ENCODE results near the gene PDGFD.

PDGFD gene

GRCh38 chr11:103903621-103904323, 260.2 kb downstream of the PDGFD start:
- Histone ChIP-seq H2AFZ (ENCODE audit: low read depth, low read length) (no peak overlapping the region), H3K9ac (ENCODE audit: low read length) (no peak overlapping the region), H3K36me3 (replicated peaks; ENCODE audit: low read depth, low read length) (no peaks in the 10 kb centered on the region), H3K27me3 (ENCODE audit: low read depth, low read length) (0 out of 2 replicates have a peak, but pooled peaks cover 10% of the 10 kb centered on the region), H3K4me1 (ENCODE audit: low read length) (peaks cover 40% of the 10 kb centered on the region), H3K27ac (ENCODE audit: low read length) (no peak overlapping the region; the same call in 1 of the 2 replicates), H3K4me3 (ENCODE audit: low read length) (peak overlapping the region; percentile 20; the same call in 1 of the 2 replicates), H3K79me2 (ENCODE audit: low read length) (no peaks in the 10 kb centered on the region), H4K20me1 (ENCODE audit: insufficient read depth, low read length) (no peaks in the 10 kb centered on the region), H3K9me3 (ENCODE audit: insufficient read depth, low read length) (no peaks in the 10 kb centered on the region; the same call in 1 of the 2 replicates), H3K4me2 (ENCODE audit: low read length) (peak overlapping the region; percentile 79)
- no peak for TF ChIP-seq CTCF (IDR thresholded peaks at IDR 0.05; ENCODE audit: low read depth, low read length)
- no peak for TF ChIP-seq EZH2phosphoT487 (IDR thresholded peaks at IDR 0.05; ENCODE audit: low read depth)

GRCh38 chr11:103902994-103903393, 261.0 kb downstream of the PDGFD start:
- TF ChIP-seq CTCF (IDR thresholded peaks at IDR 0.05; ENCODE audit: low read depth, low read length) (no peak), EZH2phosphoT487 (IDR thresholded peaks at IDR 0.05; ENCODE audit: low read depth) (no peak)
- no peak overlapping the region for H2AFZ ChIP-seq (ENCODE audit: low read depth, low read length)
- H3K27me3 ChIP-seq (ENCODE audit: low read depth, low read length): 0 out of 2 replicates have a peak, but pooled peaks cover 10% of the 10 kb centered on the region
- H3K79me2 ChIP-seq (ENCODE audit: low read length): no peaks in the 10 kb centered on the region
- no peaks in the 10 kb centered on the region; the same call in 1 of the 2 replicates for H3K9me3 ChIP-seq (ENCODE audit: insufficient read depth, low read length)
- no peak overlapping the region for H3K9ac ChIP-seq (ENCODE audit: low read length)
- no peaks in the 10 kb centered on the region for H3K36me3 ChIP-seq (replicated peaks; ENCODE audit: low read depth, low read length)
- H3K4me3 ChIP-seq (ENCODE audit: low read length): no peak overlapping the region
- no peak overlapping the region for H3K27ac ChIP-seq (ENCODE audit: low read length)
- peaks cover 48% of the 10 kb centered on the region for H3K4me1 ChIP-seq (ENCODE audit: low read length)
- H3K4me2 ChIP-seq (ENCODE audit: low read length): no peak overlapping the region
- no peaks in the 10 kb centered on the region for H4K20me1 ChIP-seq (ENCODE audit: insufficient read depth, low read length)

- Histone ChIP-seq H4K20me1 (ENCODE audit: insufficient read depth, low read length) (no peaks in the 10 kb centered on the region), H3K79me2 (ENCODE audit: low read length) (no peaks in the 10 kb centered on the region), H3K9ac (ENCODE audit: low read length) (no peak overlapping the region), H3K4me3 (ENCODE audit: low read length) (no peak overlapping the region), H3K36me3 (replicated peaks; ENCODE audit: low read depth, low read length) (no peaks in the 10 kb centered on the region), H3K9me3 (ENCODE audit: insufficient read depth, low read length) (no peaks in the 10 kb centered on the region; the same call in 1 of the 2 replicates), H3K4me1 (ENCODE audit: low read length) (peaks cover 54% of the 10 kb centered on the region), H2AFZ (ENCODE audit: low read depth, low read length) (no peak overlapping the region), H3K27me3 (ENCODE audit: low read depth, low read length) (peaks cover 13% of the 10 kb centered on the region; the same call in 1 of the 2 replicates), H3K27ac (ENCODE audit: low read length) (no peak overlapping the region), H3K4me2 (ENCODE audit: low read length) (no peak overlapping the region)
- TF ChIP-seq EZH2phosphoT487 (IDR thresholded peaks at IDR 0.05; ENCODE audit: low read depth) (no peak), CTCF (IDR thresholded peaks at IDR 0.05; ENCODE audit: low read depth, low read length) (no peak)
These were observed 262.3 kb downstream of the PDGFD start for GRCh38 chr11:103901656-103902055.

GRCh38 chr11:103898577-103899336, 265.2 kb downstream of the PDGFD start:
- no peak overlapping the region for H3K9ac ChIP-seq (ENCODE audit: low read length)
- peaks cover 27% of the 10 kb centered on the region for H3K27me3 ChIP-seq (ENCODE audit: low read depth, low read length)
- peak overlapping the region; percentile 37; the same call in 1 of the 2 replicates for H3K27ac ChIP-seq (ENCODE audit: low read length)
- H2AFZ ChIP-seq (ENCODE audit: low read depth, low read length): no peak overlapping the region
- H3K4me2 ChIP-seq (ENCODE audit: low read length): peak overlapping the region; percentile 69
- peaks cover 36% of the 10 kb centered on the region for H3K4me1 ChIP-seq (ENCODE audit: low read length)
- H3K79me2 ChIP-seq (ENCODE audit: low read length): no peaks in the 10 kb centered on the region
- peak overlapping the region; percentile 50 for H3K4me3 ChIP-seq (ENCODE audit: low read length)
- H3K36me3 ChIP-seq (replicated peaks; ENCODE audit: low read depth, low read length): no peaks in the 10 kb centered on the region
- H4K20me1 ChIP-seq (ENCODE audit: insufficient read depth, low read length): no peaks in the 10 kb centered on the region
- TF ChIP-seq CTCF (IDR thresholded peaks at IDR 0.05; ENCODE audit: low read depth, low read length) (no peak), EZH2phosphoT487 (IDR thresholded peaks at IDR 0.05; ENCODE audit: low read depth) (no peak)
- no peaks in the 10 kb centered on the region; the same call in 1 of the 2 replicates for H3K9me3 ChIP-seq (ENCODE audit: insufficient read depth, low read length)

All from OCI-LY3 (cell line).